Skeletal muscle tissue (tissue), 4 donors: Measurements from ENCODE around the gene IGSF11. TPM values are rescaled to one million over a fixed set of nuclear protein-coding genes. Genes with fewer than 3 reads are reported as not detected.
"Not testable (repeated sequence)": the region's sequence is repeated elsewhere in the genome, so short reads cannot be mapped to it uniquely, and the experiment has no call there.

Experiments
- H3K27ac ChIP-seq: one replicate; pipeline ENCODE4 v1.7.0; 2013; ENCODE audit warnings: mild to moderate bottlenecking, low read depth, low read length, inconsistent platforms
- H3K27me3 ChIP-seq, 3 donors: one replicate each; pipeline ENCODE4 v1.7.0; 2013; ENCODE audit warnings: low read length in 3 of 3; ENCODE audit not compliant: control insufficient read depth in 3 of 3, insufficient read depth in 3 of 3
- H3K36me3 ChIP-seq, 3 donors: one replicate each; pipeline ENCODE4 v1.7.0; 2013; ENCODE audit warnings: low read length in 3 of 3; ENCODE audit not compliant: control insufficient read depth in 3 of 3, insufficient read depth in 3 of 3
- H3K4me1 ChIP-seq, 3 donors: one replicate each; pipeline ENCODE4 v1.7.0; 2013; ENCODE audit warnings: low read length in 3 of 3, mild to moderate bottlenecking in 3 of 3; ENCODE audit not compliant: control insufficient read depth in 3 of 3, insufficient read depth in 3 of 3
- H3K4me3 ChIP-seq, 3 donors: one replicate each; pipeline ENCODE4 v1.7.0; 2013; ENCODE audit warnings: low read length in 3 of 3
- H3K9ac ChIP-seq, 3 donors: one replicate each; pipeline ENCODE4 v1.7.0; 2013; ENCODE audit warnings: low read length in 3 of 3, mild to moderate bottlenecking in 3 of 3, moderate library complexity in 2 of 3, low read depth in 1 of 3
- H3K9me3 ChIP-seq, 3 donors: one replicate each; pipeline ENCODE4 v1.7.0; 2013; ENCODE audit warnings: low read length in 3 of 3; ENCODE audit not compliant: control insufficient read depth in 3 of 3
- total RNA-seq: library from RNA; depleted of rRNA; stranded (reverse); fragments of >200 nt; gene quantifications from one replicate; pipeline ENCODE4 v1.2.3, GENCODE V29; 2014
- donor health status: Osteomylitis.

Gene IGSF11
- total RNA-seq, 1 donor from 2014 or later = 2.6 TPM

DNA sequence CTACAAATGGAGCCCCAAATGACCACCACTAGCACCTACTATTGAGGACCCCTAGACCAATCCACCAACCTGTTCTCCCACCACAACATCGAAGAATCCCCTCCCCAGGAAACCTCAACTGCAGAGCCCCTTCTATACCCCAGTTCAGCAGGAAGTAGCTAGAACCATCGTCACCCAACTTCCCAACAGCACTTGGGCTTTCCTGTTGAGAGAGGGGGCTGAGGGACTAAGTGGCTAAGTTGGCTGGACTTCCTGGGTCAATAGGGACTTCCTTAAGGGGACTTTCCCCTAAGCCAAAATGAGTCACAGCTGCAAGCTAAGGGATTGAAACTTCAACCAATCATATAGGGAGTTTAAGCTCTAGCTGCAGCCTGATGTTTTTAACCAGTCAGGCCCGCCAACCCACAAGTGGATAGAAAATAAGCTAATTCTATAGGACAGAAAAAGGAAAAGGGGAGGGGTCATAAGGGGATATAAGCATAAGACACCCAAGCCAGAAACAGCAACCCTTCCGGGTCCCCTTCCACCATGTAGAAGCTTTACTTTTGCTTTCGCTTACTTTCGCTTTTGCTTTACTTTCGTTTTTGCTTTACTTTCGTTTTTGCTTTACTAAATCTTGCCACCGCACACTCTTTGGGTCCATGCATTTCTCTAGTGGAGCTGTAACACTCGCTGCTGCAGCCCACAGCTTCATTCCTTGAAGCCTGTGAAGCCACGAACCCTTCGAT is 183.0 kb downstream of the IGSF11 start:
- H3K4me3 ChIP-seq, H3K9ac ChIP-seq, H3K27ac ChIP-seq, H3K4me1 ChIP-seq, H3K36me3 ChIP-seq, H3K27me3 ChIP-seq, H3K9me3 ChIP-seq: not testable (repeated sequence)

DNA sequence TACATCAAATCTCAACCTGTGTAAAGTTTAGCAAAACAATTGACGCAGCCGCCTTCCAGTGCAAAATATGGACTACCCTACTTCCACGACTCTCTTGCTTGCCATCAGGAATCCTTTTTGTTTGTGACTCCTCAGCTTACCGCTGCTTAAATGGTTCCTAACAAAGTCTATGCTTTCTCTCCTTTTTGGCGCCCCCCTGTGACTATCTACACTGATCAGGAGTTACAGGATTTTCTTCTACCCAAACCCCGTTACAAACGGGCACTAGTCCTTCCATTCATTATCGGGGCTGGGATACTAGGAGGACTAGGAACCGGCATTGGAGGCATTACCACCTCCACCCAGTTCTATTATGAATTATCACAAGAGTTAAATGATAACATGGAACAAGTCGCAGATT is 184.0 kb downstream of the IGSF11 start:
- Histone ChIP-seq H3K9ac (no peak overlapping the region), H3K9me3 (no peaks in the 10 kb centered on the region), H3K27ac (no peak overlapping the region), H3K4me1 (no peaks in the 10 kb centered on the region), H3K27me3 (no peaks in the 10 kb centered on the region), H3K36me3 (no peaks in the 10 kb centered on the region), H3K4me3 (no peak overlapping the region)

Other genes starting within 250 kb of the IGSF11 start
- not detected for gene TEX55, start 111.3 kb upstream of the IGSF11 start, total RNA-seq
- gene UPK1B, start 138.8 kb upstream of the IGSF11 start, total RNA-seq = not detected
- 7.8 TPM for gene B4GALT4, start 206.0 kb upstream of the IGSF11 start, total RNA-seq